Loucy (cell line): Measurements from ENCODE around the gene ADCY2.

ENCODE experiments used
- EZH2phosphoT487 ChIP-seq: fragments of 200-600 bp; IDR thresholded peaks from 2 replicates; pipeline ENCODE4 v1.6.1; 2018; ENCODE audit warnings: antibody characterized with exemption, mild to moderate bottlenecking, moderate library complexity, borderline replicate concordance
- TF ChIP-seq, protein P1 (sequence below): fragments of 200-600 bp; sonication (generic); conservative IDR thresholded peaks from 2 replicates; pipeline ENCODE4 v1.5.1; 2014; ENCODE audit warnings: mild to moderate bottlenecking, antibody characterized with exemption, low read length

DNA sequence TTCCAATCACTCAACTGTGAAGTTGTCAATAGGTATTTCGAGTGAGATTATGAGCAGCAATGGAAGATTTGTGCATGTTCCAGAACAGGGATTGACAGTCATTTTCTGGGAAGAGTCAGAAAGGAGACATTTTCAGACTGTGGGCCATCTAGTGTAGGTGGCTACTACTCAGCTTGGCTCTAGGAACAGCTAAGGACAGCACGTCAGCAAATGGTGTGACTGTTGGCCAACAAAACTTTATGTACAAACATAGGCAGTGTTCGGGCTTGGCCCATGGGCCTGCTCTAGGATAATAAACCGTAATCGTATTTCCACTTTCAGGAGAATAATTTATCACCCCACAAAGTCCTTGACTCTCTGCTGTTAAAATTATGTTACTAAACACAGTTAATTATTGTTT, 143.6 kb downstream of the ADCY2 start:
- TF ChIP-seq, protein P1, sequence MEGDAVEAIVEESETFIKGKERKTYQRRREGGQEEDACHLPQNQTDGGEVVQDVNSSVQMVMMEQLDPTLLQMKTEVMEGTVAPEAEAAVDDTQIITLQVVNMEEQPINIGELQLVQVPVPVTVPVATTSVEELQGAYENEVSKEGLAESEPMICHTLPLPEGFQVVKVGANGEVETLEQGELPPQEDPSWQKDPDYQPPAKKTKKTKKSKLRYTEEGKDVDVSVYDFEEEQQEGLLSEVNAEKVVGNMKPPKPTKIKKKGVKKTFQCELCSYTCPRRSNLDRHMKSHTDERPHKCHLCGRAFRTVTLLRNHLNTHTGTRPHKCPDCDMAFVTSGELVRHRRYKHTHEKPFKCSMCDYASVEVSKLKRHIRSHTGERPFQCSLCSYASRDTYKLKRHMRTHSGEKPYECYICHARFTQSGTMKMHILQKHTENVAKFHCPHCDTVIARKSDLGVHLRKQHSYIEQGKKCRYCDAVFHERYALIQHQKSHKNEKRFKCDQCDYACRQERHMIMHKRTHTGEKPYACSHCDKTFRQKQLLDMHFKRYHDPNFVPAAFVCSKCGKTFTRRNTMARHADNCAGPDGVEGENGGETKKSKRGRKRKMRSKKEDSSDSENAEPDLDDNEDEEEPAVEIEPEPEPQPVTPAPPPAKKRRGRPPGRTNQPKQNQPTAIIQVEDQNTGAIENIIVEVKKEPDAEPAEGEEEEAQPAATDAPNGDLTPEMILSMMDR, result no peak
- no peak for TF ChIP-seq EZH2phosphoT487
